ENCODE measurements around the gene KIAA1217.
A peak's percentile ranks its signal among the peaks of the same experiment; 100 is the strongest.

The KIAA1217 gene

DNA sequence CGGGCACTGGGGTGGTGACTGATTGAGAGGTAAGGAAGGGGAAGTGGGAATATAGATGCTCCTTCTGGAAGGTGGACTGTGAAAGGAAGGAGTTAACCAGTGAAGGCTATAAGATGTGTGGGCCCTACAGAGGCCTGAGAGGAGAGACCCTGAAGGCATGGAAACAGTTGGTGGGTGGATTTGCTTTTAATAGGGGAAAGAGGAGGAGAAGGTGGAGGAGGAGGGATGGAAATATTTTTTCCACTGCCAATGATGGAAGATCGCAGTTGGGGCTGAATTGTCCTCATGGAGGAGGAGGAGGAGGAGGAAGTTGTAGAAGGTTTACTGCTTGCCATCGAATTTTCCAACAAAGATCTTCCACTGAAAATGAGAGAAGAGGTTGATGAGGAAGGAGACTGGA lies 80.3 kb downstream of the KIAA1217 start:
- no peaks in the 10 kb centered on the region for H3K36me3 ChIP-seq (ENCODE audit: control insufficient read depth, insufficient read depth, low read length)
- no peaks in the 10 kb centered on the region for H3K27me3 ChIP-seq (ENCODE audit: control insufficient read depth, insufficient read depth, low read length)
- H3K79me2 ChIP-seq, result peaks cover 42% of the 10 kb centered on the region
- H3K4me2 ChIP-seq (ENCODE audit: low read length), result no peak overlapping the region
- no peaks in the 10 kb centered on the region for H3K9me3 ChIP-seq (ENCODE audit: control insufficient read depth, low read length)
- TF ChIP-seq CTCF (IDR thresholded peaks at IDR 0.05), result no peak
- H3K4me1 ChIP-seq, result peaks cover 59% of the 10 kb centered on the region
- H2AFZ ChIP-seq, result no peak overlapping the region
- no peak overlapping the region for H3K4me3 ChIP-seq (ENCODE audit: low read depth, low read length)
- no peak overlapping the region for H3K27ac ChIP-seq
- H3K9ac ChIP-seq, result no peak overlapping the region

DNA sequence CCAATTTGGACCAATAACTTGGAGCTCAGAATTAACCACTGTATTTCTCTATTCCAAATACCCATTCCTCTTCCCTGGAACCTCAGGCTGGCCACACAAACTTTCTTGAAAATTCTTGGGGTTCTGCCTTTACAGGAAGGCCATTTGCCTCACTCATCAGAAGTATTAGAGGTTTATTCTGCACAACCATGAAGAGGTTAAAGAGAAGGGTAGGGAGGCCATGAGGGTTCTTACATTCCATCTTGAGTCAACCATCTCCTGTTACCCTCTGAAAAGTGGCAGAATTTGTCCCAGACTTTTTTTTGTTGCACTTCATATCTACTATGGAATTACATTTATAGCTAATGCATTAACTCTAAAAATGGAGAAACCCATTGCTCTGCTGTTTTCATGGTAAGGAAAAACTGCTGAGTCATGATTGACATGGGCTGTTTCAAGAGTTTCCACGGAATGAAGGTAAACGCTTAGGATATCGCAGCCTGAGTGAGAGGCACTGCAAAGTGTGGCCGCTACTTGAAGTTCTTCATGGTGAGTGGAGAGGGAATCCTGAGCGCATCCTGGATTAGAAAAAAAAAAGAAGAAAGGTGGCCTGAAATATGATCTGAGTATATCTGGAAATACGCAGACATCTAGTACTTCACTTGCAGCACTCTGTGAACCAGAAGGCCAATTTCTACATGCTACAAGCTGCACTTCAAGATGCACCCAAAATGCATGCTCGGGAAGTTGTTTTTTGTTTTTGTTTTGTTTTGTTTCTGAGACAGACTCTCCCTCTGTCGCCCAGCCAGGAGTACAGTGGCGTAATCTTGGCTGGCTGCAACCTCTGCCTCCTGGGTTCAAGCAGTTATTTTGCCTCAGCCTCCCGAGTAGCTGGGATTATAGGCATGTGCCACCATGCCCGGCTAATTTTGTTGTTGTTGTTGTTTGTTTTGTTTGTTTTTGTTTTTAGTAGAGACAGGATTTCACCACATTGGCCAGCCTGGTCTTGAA lies 83.7 kb downstream of the KIAA1217 start:
- Histone ChIP-seq H2AFZ (no peak overlapping the region), H3K4me2 (ENCODE audit: low read length) (peak overlapping the region; percentile 5), H3K36me3 (ENCODE audit: control insufficient read depth, insufficient read depth, low read length) (no peaks in the 10 kb centered on the region), H3K27ac (peak overlapping the region; percentile 53), H3K27me3 (ENCODE audit: control insufficient read depth, insufficient read depth, low read length) (no peaks in the 10 kb centered on the region), H3K9ac (no peak overlapping the region), H3K79me2 (peaks cover 51% of the 10 kb centered on the region), H3K9me3 (ENCODE audit: control insufficient read depth, low read length) (no peaks in the 10 kb centered on the region), H3K4me1 (peaks cover 48% of the 10 kb centered on the region), H3K4me3 (ENCODE audit: low read depth, low read length) (no peak overlapping the region)
- no peak for TF ChIP-seq CTCF (IDR thresholded peaks at IDR 0.05)

DNA sequence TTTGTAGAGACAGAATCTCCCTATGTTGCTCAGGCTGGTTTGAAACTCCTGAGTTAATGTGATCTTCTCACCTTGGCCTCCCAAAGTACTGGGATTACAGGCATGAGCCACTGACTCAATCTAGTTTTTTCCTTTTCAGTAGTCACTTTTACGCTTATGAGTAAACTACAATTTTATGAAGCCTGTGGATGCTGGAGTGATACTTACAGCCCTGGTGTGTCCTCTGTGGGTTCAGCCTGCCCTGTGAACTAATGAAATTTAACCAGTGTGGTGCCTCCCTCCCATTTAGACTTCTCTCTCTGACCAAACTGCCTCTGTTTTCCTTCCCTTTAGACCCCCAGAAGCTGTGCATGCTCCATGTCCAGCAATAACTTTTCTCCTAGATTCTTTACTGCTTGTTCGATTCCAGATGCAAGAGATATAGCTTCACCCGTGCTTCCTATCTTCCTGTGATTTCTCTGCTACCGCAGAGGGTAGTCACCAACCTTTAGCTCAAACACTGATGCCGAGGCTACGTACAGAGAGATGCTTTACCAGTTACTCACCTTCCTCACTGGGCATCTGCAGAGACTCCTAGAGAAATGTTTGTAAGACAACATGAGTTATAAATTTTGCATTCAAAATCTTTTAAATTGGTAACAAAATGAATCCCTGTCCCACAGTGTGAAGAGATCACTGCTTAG lies 90.8 kb downstream of the KIAA1217 start:
- Histone ChIP-seq H3K4me2 (ENCODE audit: low read length) (no peak overlapping the region), H2AFZ (no peak overlapping the region), H3K27ac (no peak overlapping the region), H3K4me3 (ENCODE audit: low read depth, low read length) (no peak overlapping the region), H3K79me2 (peaks cover 39% of the 10 kb centered on the region), H3K36me3 (ENCODE audit: control insufficient read depth, insufficient read depth, low read length) (no peaks in the 10 kb centered on the region), H3K9me3 (ENCODE audit: control insufficient read depth, low read length) (no peaks in the 10 kb centered on the region), H3K4me1 (peaks cover 10% of the 10 kb centered on the region), H3K27me3 (ENCODE audit: control insufficient read depth, insufficient read depth, low read length) (no peaks in the 10 kb centered on the region), H3K9ac (no peak overlapping the region)
- no peak for TF ChIP-seq CTCF (IDR thresholded peaks at IDR 0.05)

DNA sequence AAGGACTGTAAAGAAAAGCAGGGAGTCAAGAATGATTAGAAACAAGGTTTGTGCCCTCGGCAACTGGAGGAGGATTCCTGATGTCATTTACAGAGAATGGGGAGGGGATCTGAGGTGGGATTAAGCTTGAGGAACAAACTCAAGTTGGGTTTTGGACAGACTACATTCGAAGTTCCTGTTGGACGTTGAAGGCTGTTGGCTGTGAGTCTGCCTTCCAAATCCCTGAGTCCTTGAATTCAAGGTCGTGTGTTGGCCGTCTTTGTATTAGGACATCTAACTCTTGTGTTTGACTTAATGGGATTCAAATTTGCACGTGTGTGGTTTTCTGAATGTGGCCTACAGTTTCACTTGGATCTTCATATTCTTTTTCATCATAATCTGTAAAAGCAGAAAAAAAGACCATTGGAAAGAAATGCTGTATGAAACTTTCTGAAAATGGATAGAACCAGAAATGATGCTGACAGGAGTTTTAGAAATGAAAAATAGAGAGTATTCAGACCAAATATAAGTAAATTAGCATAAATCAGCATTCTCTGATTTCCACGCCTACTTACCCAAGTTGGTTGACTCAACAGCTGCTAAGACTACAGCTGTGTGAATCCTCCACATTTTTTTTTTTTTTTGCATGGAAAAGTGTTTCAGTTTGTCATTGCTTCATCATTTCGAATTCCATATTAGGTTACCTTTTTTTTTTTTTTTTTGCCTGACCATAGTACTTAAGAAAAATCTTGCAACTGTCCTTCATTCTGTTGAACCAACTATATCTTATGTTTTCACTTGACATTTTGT lies 94.8 kb downstream of the KIAA1217 start:
- no peaks in the 10 kb centered on the region for H3K27me3 ChIP-seq (ENCODE audit: control insufficient read depth, insufficient read depth, low read length)

More for the DNA sequence above, 94.8 kb downstream of the KIAA1217 start:
- Histone ChIP-seq H3K36me3 (ENCODE audit: control insufficient read depth, insufficient read depth, low read length) (no peaks in the 10 kb centered on the region), H3K9ac (no peak overlapping the region), H2AFZ (no peak overlapping the region), H3K27ac (no peak overlapping the region), H3K9me3 (ENCODE audit: control insufficient read depth, low read length) (no peaks in the 10 kb centered on the region), H3K4me2 (ENCODE audit: low read length) (no peak overlapping the region), H3K79me2 (peaks cover 45% of the 10 kb centered on the region), H3K4me3 (ENCODE audit: low read depth, low read length) (no peak overlapping the region), H3K4me1 (peaks cover 32% of the 10 kb centered on the region)
- TF ChIP-seq CTCF (IDR thresholded peaks at IDR 0.05), result no peak
